Measurements from ENCODE around the gene LCOR. TPM values are rescaled to one million over a fixed set of nuclear protein-coding genes. Genes with fewer than 3 reads are reported as not detected.

LCOR gene
- polyA plus RNA-seq, 4 donors = 7.0 to 48.8 (median 9.5) TPM

GRCh38 chr10:97020452-97021400, 188.6 kb downstream of the LCOR start:
- 53 to 62% (median 60%) methylated on average over 25 of the region's 25 CpGs for WGBS, 3 donors
- no peaks in the 10 kb centered on the region for H3K36me3 ChIP-seq (ENCODE audit: control insufficient read depth in 3 of 3, insufficient read depth in 2 of 3, low read depth in 1 of 3, low read length in 3 of 3)
- peak in 1 of 2 donors; percentile 31 for DNase-seq
- FAIRE-seq = no peak
- H3K9me3 ChIP-seq (ENCODE audit: control insufficient read depth in 2 of 2, insufficient read depth in 1 of 2, low read depth in 1 of 2, low read length in 1 of 2) = no peaks in the 10 kb centered on the region
- no peaks in the 10 kb centered on the region for H3K27me3 ChIP-seq (ENCODE audit: control insufficient read depth in 3 of 3, insufficient read depth in 3 of 3, low read length in 3 of 3)
- H3K4me1 ChIP-seq (ENCODE audit: control insufficient read depth in 3 of 3, insufficient read depth in 2 of 3, low read depth in 1 of 3, low read length in 2 of 3) = peaks cover 0 to 20% (median 8%) of the 10 kb centered on the region in 3 donors
- H3K4me3 ChIP-seq (ENCODE audit: low read depth in 1 of 3, low read length in 3 of 3) = no peak overlapping the region
- H3K27ac ChIP-seq (ENCODE audit: low read depth in 1 of 3, low read length in 2 of 3) = no peak overlapping the region

- Histone ChIP-seq H3K27me3 (ENCODE audit: control insufficient read depth in 3 of 3, insufficient read depth in 3 of 3, low read length in 3 of 3) (no peaks in the 10 kb centered on the region), H3K27ac (ENCODE audit: low read depth in 1 of 3, low read length in 2 of 3) (no peak overlapping the region), H3K9me3 (ENCODE audit: control insufficient read depth in 2 of 2, insufficient read depth in 1 of 2, low read depth in 1 of 2, low read length in 1 of 2) (no peaks in the 10 kb centered on the region), H3K36me3 (ENCODE audit: control insufficient read depth in 3 of 3, insufficient read depth in 2 of 3, low read depth in 1 of 3, low read length in 3 of 3) (no peaks in the 10 kb centered on the region), H3K4me3 (ENCODE audit: low read depth in 1 of 3, low read length in 3 of 3) (no peak overlapping the region), H3K4me1 (ENCODE audit: control insufficient read depth in 3 of 3, insufficient read depth in 2 of 3, low read depth in 1 of 3, low read length in 2 of 3) (peaks cover 0 to 20% (median 8%) of the 10 kb centered on the region in 3 donors)
- WGBS, 3 donors = 90 to 96% (median 95%) methylated on average over 7 of the region's 7 CpGs
- DNase-seq (no peak), FAIRE-seq (no peak)
These were observed 190.5 kb downstream of the LCOR start for GRCh38 chr10:97022616-97023015.

GRCh38 chr10:97023401-97024167, 191.5 kb downstream of the LCOR start:
- Histone ChIP-seq H3K4me1 (ENCODE audit: control insufficient read depth in 3 of 3, insufficient read depth in 2 of 3, low read depth in 1 of 3, low read length in 2 of 3) (peaks cover 0 to 20% (median 8%) of the 10 kb centered on the region in 3 donors), H3K27me3 (ENCODE audit: control insufficient read depth in 3 of 3, insufficient read depth in 3 of 3, low read length in 3 of 3) (no peaks in the 10 kb centered on the region), H3K36me3 (ENCODE audit: control insufficient read depth in 3 of 3, insufficient read depth in 2 of 3, low read depth in 1 of 3, low read length in 3 of 3) (no peaks in the 10 kb centered on the region), H3K9me3 (ENCODE audit: control insufficient read depth in 2 of 2, insufficient read depth in 1 of 2, low read depth in 1 of 2, low read length in 1 of 2) (no peaks in the 10 kb centered on the region), H3K4me3 (ENCODE audit: low read depth in 1 of 3, low read length in 3 of 3) (no peak overlapping the region), H3K27ac (ENCODE audit: low read depth in 1 of 3, low read length in 2 of 3) (no peak overlapping the region)
- no peak for DNase-seq
- no peak for FAIRE-seq
- 81% methylated on average over 14 of the region's 14 CpGs for WGBS, 3 donors

GRCh38 chr10:97024168-97025073, 192.3 kb downstream of the LCOR start:
- peaks cover 0 to 20% (median 8%) of the 10 kb centered on the region in 3 donors for H3K4me1 ChIP-seq (ENCODE audit: control insufficient read depth in 3 of 3, insufficient read depth in 2 of 3, low read depth in 1 of 3, low read length in 2 of 3)
- H3K27me3 ChIP-seq (ENCODE audit: control insufficient read depth in 3 of 3, insufficient read depth in 3 of 3, low read length in 3 of 3) = no peaks in the 10 kb centered on the region
- no peak overlapping the region for H3K4me3 ChIP-seq (ENCODE audit: low read depth in 1 of 3, low read length in 3 of 3)
- 32 to 50% (median 42%) methylated on average over 13 of the region's 13 CpGs for WGBS, 3 donors
- H3K9me3 ChIP-seq (ENCODE audit: control insufficient read depth in 2 of 2, insufficient read depth in 1 of 2, low read depth in 1 of 2, low read length in 1 of 2) = no peaks in the 10 kb centered on the region
- H3K36me3 ChIP-seq (ENCODE audit: control insufficient read depth in 3 of 3, insufficient read depth in 2 of 3, low read depth in 1 of 3, low read length in 3 of 3) = no peaks in the 10 kb centered on the region
- DNase-seq = peak; percentile 45 to 53
- H3K27ac ChIP-seq (ENCODE audit: low read depth in 1 of 3, low read length in 2 of 3) = peak overlapping the region in 1 of 3 donors; percentile 18
- no peak for FAIRE-seq

GRCh38 chr10:97025613-97026242, 193.6 kb downstream of the LCOR start:
- FAIRE-seq = no peak

GRCh38 chr10:97028126-97028831, 196.2 kb downstream of the LCOR start:
- DNase-seq = no peak
- no peak for FAIRE-seq
- Histone ChIP-seq H3K27me3 (ENCODE audit: control insufficient read depth in 3 of 3, insufficient read depth in 3 of 3, low read length in 3 of 3) (no peaks in the 10 kb centered on the region), H3K36me3 (ENCODE audit: control insufficient read depth in 3 of 3, insufficient read depth in 2 of 3, low read depth in 1 of 3, low read length in 3 of 3) (no peaks in the 10 kb centered on the region), H3K27ac (ENCODE audit: low read depth in 1 of 3, low read length in 2 of 3) (no peak overlapping the region), H3K4me3 (ENCODE audit: low read depth in 1 of 3, low read length in 3 of 3) (no peak overlapping the region), H3K9me3 (ENCODE audit: control insufficient read depth in 2 of 2, insufficient read depth in 1 of 2, low read depth in 1 of 2, low read length in 1 of 2) (no peaks in the 10 kb centered on the region), H3K4me1 (ENCODE audit: control insufficient read depth in 3 of 3, insufficient read depth in 2 of 3, low read depth in 1 of 3, low read length in 2 of 3) (peaks cover 0 to 8% (median 7%) of the 10 kb centered on the region in 3 donors)
- 87 to 92% (median 91%) methylated on average over 2 of the region's 2 CpGs for WGBS, 3 donors

More at GRCh38 chr10:97025613-97026242, 193.6 kb downstream of the LCOR start:
- DNase-seq = peak; percentile 58 to 62
- H3K36me3 ChIP-seq (ENCODE audit: control insufficient read depth in 3 of 3, insufficient read depth in 2 of 3, low read depth in 1 of 3, low read length in 3 of 3) = no peaks in the 10 kb centered on the region
- 70 to 82% (median 73%) methylated on average over 9 of the region's 9 CpGs for WGBS, 3 donors
- H3K27me3 ChIP-seq (ENCODE audit: control insufficient read depth in 3 of 3, insufficient read depth in 3 of 3, low read length in 3 of 3) = no peaks in the 10 kb centered on the region
- H3K4me3 ChIP-seq (ENCODE audit: low read depth in 1 of 3, low read length in 3 of 3) = no peak overlapping the region
- no peak overlapping the region for H3K27ac ChIP-seq (ENCODE audit: low read depth in 1 of 3, low read length in 2 of 3)
- H3K9me3 ChIP-seq (ENCODE audit: control insufficient read depth in 2 of 2, insufficient read depth in 1 of 2, low read depth in 1 of 2, low read length in 1 of 2) = no peaks in the 10 kb centered on the region
- H3K4me1 ChIP-seq (ENCODE audit: control insufficient read depth in 3 of 3, insufficient read depth in 2 of 3, low read depth in 1 of 3, low read length in 2 of 3) = peaks cover 0 to 10% (median 8%) of the 10 kb centered on the region in 3 donors

GRCh38 chr10:97028832-97029178, 196.7 kb downstream of the LCOR start:
- no peaks in the 10 kb centered on the region for H3K27me3 ChIP-seq (ENCODE audit: control insufficient read depth in 3 of 3, insufficient read depth in 3 of 3, low read length in 3 of 3)
- peaks cover 0 to 8% (median 6%) of the 10 kb centered on the region in 3 donors for H3K4me1 ChIP-seq (ENCODE audit: control insufficient read depth in 3 of 3, insufficient read depth in 2 of 3, low read depth in 1 of 3, low read length in 2 of 3)
- no peak for FAIRE-seq
- no peaks in the 10 kb centered on the region for H3K36me3 ChIP-seq (ENCODE audit: control insufficient read depth in 3 of 3, insufficient read depth in 2 of 3, low read depth in 1 of 3, low read length in 3 of 3)
- no peaks in the 10 kb centered on the region for H3K9me3 ChIP-seq (ENCODE audit: control insufficient read depth in 2 of 2, insufficient read depth in 1 of 2, low read depth in 1 of 2, low read length in 1 of 2)
- no peak for DNase-seq
- WGBS, 3 donors = 90 to 92% (median 92%) methylated on average over 3 of the region's 3 CpGs
- no peak overlapping the region for H3K27ac ChIP-seq (ENCODE audit: low read depth in 1 of 3, low read length in 2 of 3)
- no peak overlapping the region for H3K4me3 ChIP-seq (ENCODE audit: low read depth in 1 of 3, low read length in 3 of 3)

Data from small intestine (tissue), 7 donors.